Dermis microvascular lymphatic vessel endothelial cell (primary cell): ENCODE results near the gene SPATA20. TPM values are rescaled to one million over a fixed set of nuclear protein-coding genes. Genes with fewer than 3 reads are reported as not detected.

Experiments used
- DNase-seq, 2 donors: peaks; one replicate each; pipeline versions ENCODE4 v3.0.0 to v3.0.0-alpha.2; 2010; ENCODE audit warnings: low read depth in 2 of 2
- total RNA-seq: library from RNA; depleted of rRNA; stranded (reverse); fragments of >200 nt; gene quantifications from 2 replicates; pipeline ENCODE4 v1.2.1, GENCODE V29; 2014

The SPATA20 gene
- total RNA-seq, 1 donor from 2014 or later = 37.2 TPM

GRCh38 chr17:50558581-50558940 is 11.6 kb downstream of the SPATA20 start:
- no peak for DNase-seq

GRCh38 chr17:50558941-50559614 is 12.1 kb downstream of the SPATA20 start:
- no peak for DNase-seq

DNA sequence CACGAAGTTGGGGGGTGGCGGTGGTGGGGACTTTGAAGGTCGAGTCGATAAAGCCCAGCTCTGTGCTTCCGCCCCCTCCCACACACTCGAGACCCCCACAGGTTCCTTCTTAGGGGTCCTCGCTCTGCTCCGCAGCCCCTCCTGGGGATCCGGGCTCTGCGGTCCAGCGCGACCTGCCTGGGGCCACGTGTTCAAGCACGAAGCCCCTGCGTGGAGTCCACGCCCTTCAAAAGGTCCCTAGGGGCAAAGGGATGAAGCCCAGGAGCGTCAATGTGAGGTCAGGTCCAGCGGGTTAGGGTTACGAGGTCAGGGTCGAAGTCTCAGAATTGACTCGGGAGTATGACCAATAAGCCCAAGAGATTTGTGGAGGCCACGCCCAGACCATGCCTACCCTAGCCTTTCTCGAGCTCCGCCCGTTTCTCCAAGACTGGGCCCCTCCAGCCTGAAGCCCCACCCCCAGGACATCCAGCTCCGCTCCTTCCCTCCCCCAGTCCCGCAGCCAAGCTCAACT is 12.8 kb downstream of the SPATA20 start:
- peak in 1 of 2 donors; percentile 7 for DNase-seq

- peak in 1 of 2 donors; percentile 75 for DNase-seq
These were observed 13.3 kb downstream of the SPATA20 start, which contains the start of gene CACNA1G for GRCh38 chr17:50560185-50560824. TSS of gene CACNA1G (plus strand) at chr17:50560715. CDS start at chr17:50561460, 745 bp downstream.

- no peak for DNase-seq
These were observed 14.2 kb downstream of the SPATA20 start for GRCh38 chr17:50560931-50561745.

GRCh38 chr17:50561746-50562141 is 14.8 kb downstream of the SPATA20 start:
- DNase-seq = no peak

DNA sequence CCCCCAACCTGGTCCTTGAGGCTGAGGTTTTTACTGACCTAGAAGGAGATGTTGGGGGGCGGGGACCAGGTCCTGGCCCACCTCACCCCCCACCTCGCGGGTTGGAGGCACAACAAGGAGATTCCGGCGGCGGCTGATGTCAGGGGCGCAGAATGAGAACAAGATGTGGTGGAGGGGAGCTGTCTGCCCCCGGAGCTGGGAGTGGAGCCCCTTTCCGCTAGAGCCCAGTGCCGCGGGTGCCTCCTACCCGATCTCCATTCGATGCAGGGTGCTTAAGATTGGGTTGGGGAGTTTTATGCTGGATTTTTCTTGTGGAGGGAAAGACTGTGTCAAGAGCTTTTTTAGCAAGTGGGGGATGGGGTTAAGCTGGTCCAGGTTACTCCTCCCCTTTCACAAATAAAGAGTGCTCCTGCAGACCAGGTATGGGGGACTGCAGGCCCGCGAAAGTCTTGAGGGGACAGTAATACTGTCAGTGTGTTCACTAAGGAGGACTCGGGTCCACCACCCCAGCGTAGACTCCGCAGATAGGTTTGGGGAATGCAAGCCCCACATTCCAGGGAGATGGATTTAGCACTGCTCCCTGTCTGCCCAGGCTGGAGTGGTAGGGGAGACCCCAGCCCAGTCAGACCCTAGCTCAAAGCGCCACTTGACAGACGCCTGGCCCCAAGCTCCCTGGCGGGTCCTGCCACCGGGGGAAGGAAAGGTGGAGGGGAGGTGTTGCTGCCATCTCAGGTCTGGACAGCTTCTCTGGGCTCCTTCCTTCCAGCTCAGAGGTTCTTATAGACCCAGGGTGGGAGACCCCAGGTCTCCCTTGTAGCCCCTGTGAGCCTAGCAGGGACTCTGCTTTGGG is 15.5 kb downstream of the SPATA20 start:
- DNase-seq = no peak

GRCh38 chr17:50563092-50563511 is 16.1 kb downstream of the SPATA20 start:
- no peak for DNase-seq

DNA sequence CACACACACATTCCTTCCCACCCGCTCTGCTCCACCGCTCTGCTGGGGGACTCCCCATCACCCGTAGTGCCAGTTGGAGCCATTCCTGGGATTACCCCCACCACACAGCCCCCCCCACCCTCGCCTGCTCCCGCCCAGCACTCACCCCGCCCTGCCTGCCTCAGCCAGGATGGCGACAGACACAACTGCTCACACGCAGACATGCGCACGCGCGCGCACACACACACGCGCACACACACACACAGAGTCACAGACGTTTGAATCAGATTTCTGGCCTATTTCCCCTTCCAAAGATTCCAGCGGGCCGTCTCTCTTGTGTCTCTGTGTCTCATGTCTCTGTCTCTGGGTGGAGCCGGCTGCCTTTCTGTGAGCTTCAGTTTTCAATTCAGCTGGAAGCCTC is 17.9 kb downstream of the SPATA20 start:
- DNase-seq = peak in 1 of 2 donors; percentile 13

DNA sequence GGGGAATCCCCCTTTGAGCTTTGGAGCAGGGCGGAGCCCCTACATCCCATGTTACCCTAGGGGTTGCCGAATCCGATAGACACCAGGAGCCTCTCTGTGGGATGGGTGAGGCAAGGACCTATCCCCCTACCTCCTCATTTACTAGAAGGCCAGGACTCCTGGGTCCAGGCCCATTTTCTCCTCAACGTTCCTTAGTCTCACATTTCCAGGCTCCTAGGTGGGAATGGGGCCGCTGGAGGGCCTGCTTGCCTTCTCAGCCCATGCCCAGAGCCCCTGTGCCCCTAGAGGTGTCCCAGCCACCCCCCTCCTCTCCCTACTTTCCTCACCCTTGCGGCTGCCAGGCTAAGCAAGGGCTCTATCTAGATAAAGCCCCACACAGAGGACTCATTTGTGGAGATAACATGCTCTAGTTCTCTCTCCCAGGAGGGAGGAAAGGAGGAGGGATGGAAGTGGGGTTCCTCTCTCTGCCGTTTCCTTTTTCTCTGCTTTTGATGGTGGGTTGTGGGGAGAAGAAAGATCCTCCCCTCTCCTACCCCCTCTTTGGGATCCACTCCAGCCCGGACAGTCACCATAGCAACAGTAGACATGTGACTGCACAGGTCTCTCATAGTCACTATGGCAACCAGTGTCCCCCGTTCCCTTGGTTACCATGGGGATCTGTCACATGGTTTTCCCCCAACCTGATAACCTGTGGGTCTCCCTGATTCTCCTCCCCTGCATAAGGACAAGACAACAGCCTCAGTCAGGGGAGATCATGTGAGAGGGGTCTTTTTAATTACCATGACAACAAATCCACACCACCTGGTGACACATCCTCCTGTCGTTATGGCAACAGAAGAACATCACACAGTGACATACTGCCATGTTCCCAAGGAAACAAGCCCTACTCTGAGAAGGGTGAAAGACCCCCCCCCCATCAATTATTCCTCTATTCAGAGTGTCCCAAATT is 18.7 kb downstream of the SPATA20 start:
- DNase-seq = peak; percentile 12 to 36

DNA sequence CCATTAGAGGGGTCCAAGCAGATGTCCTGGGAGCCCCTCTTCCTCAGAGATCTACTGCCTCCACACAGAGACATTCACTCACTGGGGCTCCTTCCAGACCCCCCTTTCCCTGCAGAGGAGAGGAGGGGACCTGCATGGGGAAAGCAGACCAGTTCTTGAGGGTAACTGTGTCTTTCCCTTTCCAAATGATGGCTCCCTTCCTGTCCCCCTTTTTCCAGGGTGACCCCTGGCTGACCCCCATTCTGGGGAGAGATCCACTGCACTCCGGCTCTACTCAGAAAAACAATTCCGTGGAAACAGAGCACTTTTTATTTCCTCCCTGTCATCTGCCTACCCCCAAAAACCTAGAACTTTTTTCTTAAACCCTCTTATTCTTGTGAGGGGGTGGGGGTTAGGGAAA is 19.9 kb downstream of the SPATA20 start:
- no peak for DNase-seq

- DNase-seq = no peak
These were observed 21.7 kb downstream of the SPATA20 start for GRCh38 chr17:50568659-50569058.

- no peak for DNase-seq
These were observed 22.6 kb downstream of the SPATA20 start for GRCh38 chr17:50569592-50569991.

DNA sequence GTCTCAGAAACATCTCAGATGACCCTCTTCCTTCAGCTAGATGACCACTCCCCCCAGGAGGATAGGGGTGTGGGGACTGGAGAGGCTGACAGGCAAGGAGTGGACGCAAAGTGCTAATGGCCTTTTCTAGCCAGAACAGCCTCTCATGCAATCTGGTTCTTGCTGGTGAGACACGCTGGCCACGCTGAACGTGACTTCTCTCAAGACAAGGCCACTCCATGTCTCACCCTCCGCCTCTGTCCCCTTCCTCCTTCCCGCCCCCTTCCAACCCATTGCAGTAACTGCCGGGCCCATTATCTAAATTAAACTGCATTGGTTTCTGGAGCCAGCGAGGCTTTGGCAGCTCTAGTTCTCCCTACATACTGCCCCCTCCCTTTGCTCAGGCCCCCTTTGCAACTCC is 23.1 kb downstream of the SPATA20 start:
- no peak for DNase-seq

- no peak for DNase-seq
These were observed 23.6 kb downstream of the SPATA20 start for GRCh38 chr17:50570528-50570927.

DNA sequence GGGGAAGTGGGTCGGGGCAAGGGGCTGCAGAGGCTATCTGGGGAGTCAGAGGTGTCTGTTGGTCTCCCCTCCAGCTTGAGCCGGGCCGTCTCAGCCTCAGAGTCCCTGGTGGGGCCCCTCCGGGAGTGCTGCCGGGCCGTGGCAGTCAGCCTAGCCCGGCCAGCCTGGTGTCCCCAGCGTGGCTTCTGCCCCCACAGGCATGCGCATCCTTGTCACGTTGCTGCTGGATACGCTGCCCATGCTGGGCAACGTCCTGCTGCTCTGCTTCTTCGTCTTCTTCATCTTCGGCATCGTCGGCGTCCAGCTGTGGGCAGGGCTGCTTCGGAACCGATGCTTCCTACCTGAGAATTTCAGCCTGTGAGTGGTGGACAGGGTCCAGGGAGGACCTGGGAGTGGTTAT is 24.7 kb downstream of the SPATA20 start:
- no peak for DNase-seq

DNA sequence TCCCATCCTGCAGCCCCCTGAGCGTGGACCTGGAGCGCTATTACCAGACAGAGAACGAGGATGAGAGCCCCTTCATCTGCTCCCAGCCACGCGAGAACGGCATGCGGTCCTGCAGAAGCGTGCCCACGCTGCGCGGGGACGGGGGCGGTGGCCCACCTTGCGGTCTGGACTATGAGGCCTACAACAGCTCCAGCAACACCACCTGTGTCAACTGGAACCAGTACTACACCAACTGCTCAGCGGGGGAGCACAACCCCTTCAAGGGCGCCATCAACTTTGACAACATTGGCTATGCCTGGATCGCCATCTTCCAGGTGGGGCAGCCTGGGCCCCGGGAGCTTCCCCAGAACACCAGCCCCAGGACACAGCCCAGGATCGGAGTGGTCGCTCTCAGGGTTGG is 25.6 kb downstream of the SPATA20 start:
- no peak for DNase-seq

- DNase-seq = no peak
These were observed 27.1 kb downstream of the SPATA20 start for GRCh38 chr17:50573866-50574611.

GRCh38 chr17:50575581-50576210 is 28.7 kb downstream of the SPATA20 start:
- no peak for DNase-seq
